Psoas muscle (tissue), 8 donors: ENCODE results near the gene ITPRIPL1. TPM values are rescaled to one million over a fixed set of nuclear protein-coding genes. Genes with fewer than 3 reads are reported as not detected.
A peak's percentile ranks its signal among the peaks of the same experiment; 100 is the strongest.

Experiments
- ATAC-seq, 4 donors: fragments of 200-7000 bp; cut with Tn5 transposase; one replicate each; pipeline ENCODE4 v1.9.1; 2020; ENCODE audit warnings: moderate library complexity in 3 of 4, mild to moderate bottlenecking in 2 of 4
- DNase-seq, 2 donors: peaks; one replicate each; pipeline ENCODE4 v3.0.0-alpha.2; 2020
- H3K27ac ChIP-seq: fragments of 200-600 bp; one replicate; pipeline ENCODE4 v1.8.0; 2022
- H3K27me3 ChIP-seq, 3 donors: fragments of 200-600 bp in 1 of 3; one replicate each; pipeline versions ENCODE4 v1.6.1 to v1.8.0; 2013 to 2022; ENCODE audit warnings: low read length in 2 of 3, mild to moderate bottlenecking in 2 of 3, moderate library complexity in 1 of 3; ENCODE audit not compliant: insufficient read depth in 3 of 3
- H3K36me3 ChIP-seq, 2 donors: fragments of 200-600 bp in 1 of 2; one replicate each; pipeline versions ENCODE4 v1.6.1 to v1.8.0; 2013 to 2022; ENCODE audit warnings: low read depth in 1 of 2, mild to moderate bottlenecking in 1 of 2, moderate library complexity in 1 of 2; ENCODE audit not compliant: insufficient read depth in 1 of 2
- H3K4me1 ChIP-seq: fragments of 200-600 bp; one replicate; pipeline ENCODE4 v1.8.0; 2022
- H3K4me3 ChIP-seq: fragments of 200-600 bp; one replicate; pipeline ENCODE4 v1.8.0; 2022; ENCODE audit warnings: mild to moderate bottlenecking
- H3K9me3 ChIP-seq: fragments of 200-600 bp; one replicate; pipeline ENCODE4 v1.8.0; 2022
- CTCF ChIP-seq: fragments of 200-600 bp; IDR thresholded peaks from one replicate; pipeline ENCODE4 v1.8.0; 2022; ENCODE audit warnings: antibody characterized with exemption
- WGBS, 3 donors: extraction: QIAGEN DNeasy Blood & Tissue Kit; methylation state at CpG; one replicate each; pipeline versions ENCODE4 v1.1.6 to v1.1.7; 2013; 5-methylcytosine and 5-hydroxymethylcytosine counted together
- intact Hi-C, 2 donors: fragments of 100-400 bp; cut with DNase I; formaldehyde crosslinking; loops; one replicate each; pipeline versions ENCODE4 v1.11.0 to v1.14.2; 2022
- polyA plus RNA-seq, 3 donors: library from polyadenylated mRNA; stranded (reverse); fragments of 200-250 nt; gene quantifications; one replicate each; pipeline ENCODE4 v1.2.3, GENCODE V29; 2013
- total RNA-seq, 4 donors: library from RNA; stranded (reverse); fragmentation: NEBNext Ultra II Directional in 2 of 4; extraction: Animal tissue kit (Norgen Biotek cat#: 25700) in 2 of 4; gene quantifications; one replicate each; pipeline versions ENCODE4 v1.2.1 to v1.2.4, GENCODE V29; 2021 to 2023
- donor health status: healthy with polysubstance abuse.
- donor health status: DM: no; HTN: no; CAD: no; lungs with moderate emphysema.
- donor health status: Bipolar disorder and iron deficiency.
- donor health status: healthy.
- donor health status: DM: yes; HTN: yes; CAD: no.
- donor health status: DM: no; HTN: no; CAD: no.
- donor health status: DM: no; HTN: no; CAD: no.
- donor health status: DM: yes; HTN: yes; CAD: no.

Gene ITPRIPL1
- total and polyA plus RNA-seq, 7 donors, result 0.31 to 1.2 (median 0.60) TPM

GRCh38 chr2:96296925-96297324, 28.2 kb upstream of the ITPRIPL1 start:
- H3K36me3 ChIP-seq, result peaks cover 30 to 100% of the 10 kb centered on the region in 2 donors

GRCh38 chr2:96301865-96302264, 23.3 kb upstream of the ITPRIPL1 start:
- TF ChIP-seq CTCF, result no peak
- Histone ChIP-seq H3K4me1 (peaks cover 19% of the 10 kb centered on the region), H3K27ac (no peak overlapping the region), H3K27me3 (no peaks in the 10 kb centered on the region), H3K36me3 (peaks cover 9 to 79% of the 10 kb centered on the region in 2 donors), H3K4me3 (no peak overlapping the region), H3K9me3 (no peaks in the 10 kb centered on the region)
- no peak for ATAC-seq
- no peak for DNase-seq
- intact Hi-C loops, result loop anchor here in 1 of 2 donors (5.0 kb wide), 1 partner anchor 35 kb away; the partner anchor contains the start of genes CIAO1 and TMEM127
- 71 to 77% (median 75%) methylated on average over 1 of the region's 1 CpG for WGBS, 3 donors

More at GRCh38 chr2:96296925-96297324, 28.2 kb upstream of the ITPRIPL1 start:
- DNase-seq, result no peak
- no peak for ATAC-seq
- no peaks in the 10 kb centered on the region for H3K9me3 ChIP-seq
- H3K4me1 ChIP-seq, result no peaks in the 10 kb centered on the region
- no peaks in the 10 kb centered on the region for H3K27me3 ChIP-seq
- H3K4me3 ChIP-seq, result no peak overlapping the region
- no peak for TF ChIP-seq CTCF
- 41 to 56% (median 54%) methylated on average over 5 of the region's 5 CpGs for WGBS, 3 donors
- intact Hi-C loops, result no loop called here
- no peak overlapping the region for H3K27ac ChIP-seq

GRCh38 chr2:96304606-96305005, 20.5 kb upstream of the ITPRIPL1 start:
- Histone ChIP-seq H3K4me1 (peaks cover 22% of the 10 kb centered on the region), H3K27ac (peak overlapping the region; percentile 88), H3K27me3 (no peaks in the 10 kb centered on the region), H3K9me3 (no peaks in the 10 kb centered on the region), H3K36me3 (peaks cover 4 to 52% of the 10 kb centered on the region in 2 donors), H3K4me3 (peak overlapping the region; percentile 91)
- no peak for TF ChIP-seq CTCF
- intact Hi-C loops, result loop anchor here (2.0 to 5.0 kb wide), 3 partner anchors 37 to 204 kb away; partner anchors contain the start of genes CIAO1 (in 2 of the 2) and TMEM127 (in 1 of the 2)
- ATAC-seq (no peak), DNase-seq (no peak)
- 56 to 64% (median 62%) methylated on average over 11 of the region's 11 CpGs for WGBS, 3 donors

GRCh38 chr2:96305091-96305978, 19.8 kb upstream of the ITPRIPL1 start, which contains the start of gene SNRNP200:
SNRNP200 (minus strand) TSS chr2:96305546; CDS start chr2:96305437, 109 bp downstream.
- Histone ChIP-seq H3K4me1 (peaks cover 22% of the 10 kb centered on the region), H3K4me3 (peak within 1 kb of the TSS; percentile 91), H3K36me3 (peaks cover 4 to 44% of the 10 kb centered on the region in 2 donors), H3K27ac (peak within 1 kb of the TSS; percentile 88), H3K9me3 (no peaks in the 10 kb centered on the region), H3K27me3 (no peaks in the 10 kb centered on the region)
- no peak for TF ChIP-seq CTCF
- intact Hi-C loops, result loop anchor here (2.0 kb wide), 2 partner anchors 39 to 203 kb away; partner anchors contain the start of gene CIAO1 (in 1 of the 2)
- DNase-seq, result peak; percentile 89 to 94
- 0 to 1% (median 0%) methylated on average over 55 to 61 of the region's 61 CpGs for WGBS, 3 donors
- peak; percentile 99 to 100 (median 100) for ATAC-seq
